ENCODE measurements around the gene PTGES2. TPM values are rescaled to one million over a fixed set of nuclear protein-coding genes. Genes with fewer than 3 reads are reported as not detected.

The PTGES2 gene
- total and polyA plus RNA-seq, 2 of the 13 experiments (the other 11 are each of a cell fraction or from before 2014, with no cell fraction given), result 63.7 to 79.8 TPM

GRCh38 chr9:128127990-128128835 lies 684 bp upstream of the PTGES2 start (continued):
- TF ChIP-seq TBX2 (CRISPR knock-in tag; IDR thresholded peaks at IDR 0.05; ENCODE audit: borderline replicate concordance) (peak; percentile 44; the same call in 1 of the 2 replicates), RFXANK (CRISPR knock-in tag; IDR thresholded peaks at IDR 0.05) (no peak), FOSL1 (CRISPR knock-in tag; IDR thresholded peaks at IDR 0.05; ENCODE audit: borderline replicate concordance) (no peak), ZSCAN22 (CRISPR knock-in tag; IDR thresholded peaks at IDR 0.05) (no peak), SMAD3 (CRISPR knock-in tag; IDR thresholded peaks at IDR 0.05) (no peak), SOX6 (IDR thresholded peaks at IDR 0.05) (no peak), SOX6 (CRISPR knock-in tag; IDR thresholded peaks at IDR 0.05) (peak; percentile 51), PCBP2 (optimal IDR thresholded peaks at IDR 0.05; ENCODE audit: low read depth, low read length, poor library complexity, severe bottlenecking) (no peak), NR2C2 (CRISPR knock-in tag; IDR thresholded peaks at IDR 0.05; ENCODE audit: borderline replicate concordance) (no peak; the same call in 1 of the 2 replicates), CBFB (CRISPR knock-in tag; IDR thresholded peaks at IDR 0.05) (no peak; the same call in 1 of the 2 replicates), PHB2 (IDR thresholded peaks at IDR 0.05; ENCODE audit: partially characterized antibody) (no peak), ZSCAN31 (CRISPR knock-in tag; IDR thresholded peaks at IDR 0.05; ENCODE audit: low read depth) (no peak), AKAP8 (CRISPR knock-in tag; IDR thresholded peaks at IDR 0.05) (no peak), ZNF781 (CRISPR knock-in tag; IDR thresholded peaks at IDR 0.05; ENCODE audit: borderline replicate concordance, not compliant biosample characterization) (no peak), ZNF564 (CRISPR knock-in tag; IDR thresholded peaks at IDR 0.05) (no peak), MATR3 (CRISPR knock-in tag; IDR thresholded peaks at IDR 0.05) (no peak), SRSF9 (IDR thresholded peaks at IDR 0.05; ENCODE audit: borderline replicate concordance, insufficient read depth, low read depth, low read length, poor library complexity, severe bottlenecking) (no peak), CHCHD3 (CRISPR knock-in tag; IDR thresholded peaks at IDR 0.05) (no peak; the same call in 1 of the 2 replicates), EZH2 (conservative IDR thresholded peaks at IDR 0.05; ENCODE audit: low read depth, low read length) (no peak), ZNF569 (CRISPR knock-in tag; IDR thresholded peaks at IDR 0.05; ENCODE audit: borderline replicate concordance) (no peak), NCOA5 (CRISPR knock-in tag; IDR thresholded peaks at IDR 0.05) (no peak)
- TF ChIP-seq, protein P1, sequence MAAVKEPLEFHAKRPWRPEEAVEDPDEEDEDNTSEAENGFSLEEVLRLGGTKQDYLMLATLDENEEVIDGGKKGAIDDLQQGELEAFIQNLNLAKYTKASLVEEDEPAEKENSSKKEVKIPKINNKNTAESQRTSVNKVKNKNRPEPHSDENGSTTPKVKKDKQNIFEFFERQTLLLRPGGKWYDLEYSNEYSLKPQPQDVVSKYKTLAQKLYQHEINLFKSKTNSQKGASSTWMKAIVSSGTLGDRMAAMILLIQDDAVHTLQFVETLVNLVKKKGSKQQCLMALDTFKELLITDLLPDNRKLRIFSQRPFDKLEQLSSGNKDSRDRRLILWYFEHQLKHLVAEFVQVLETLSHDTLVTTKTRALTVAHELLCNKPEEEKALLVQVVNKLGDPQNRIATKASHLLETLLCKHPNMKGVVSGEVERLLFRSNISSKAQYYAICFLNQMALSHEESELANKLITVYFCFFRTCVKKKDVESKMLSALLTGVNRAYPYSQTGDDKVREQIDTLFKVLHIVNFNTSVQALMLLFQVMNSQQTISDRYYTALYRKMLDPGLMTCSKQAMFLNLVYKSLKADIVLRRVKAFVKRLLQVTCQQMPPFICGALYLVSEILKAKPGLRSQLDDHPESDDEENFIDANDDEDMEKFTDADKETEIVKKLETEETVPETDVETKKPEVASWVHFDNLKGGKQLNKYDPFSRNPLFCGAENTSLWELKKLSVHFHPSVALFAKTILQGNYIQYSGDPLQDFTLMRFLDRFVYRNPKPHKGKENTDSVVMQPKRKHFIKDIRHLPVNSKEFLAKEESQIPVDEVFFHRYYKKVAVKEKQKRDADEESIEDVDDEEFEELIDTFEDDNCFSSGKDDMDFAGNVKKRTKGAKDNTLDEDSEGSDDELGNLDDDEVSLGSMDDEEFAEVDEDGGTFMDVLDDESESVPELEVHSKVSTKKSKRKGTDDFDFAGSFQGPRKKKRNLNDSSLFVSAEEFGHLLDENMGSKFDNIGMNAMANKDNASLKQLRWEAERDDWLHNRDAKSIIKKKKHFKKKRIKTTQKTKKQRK (IDR thresholded peaks at IDR 0.05; ENCODE audit: low read length), result no peak
- TF ChIP-seq, protein P2, sequence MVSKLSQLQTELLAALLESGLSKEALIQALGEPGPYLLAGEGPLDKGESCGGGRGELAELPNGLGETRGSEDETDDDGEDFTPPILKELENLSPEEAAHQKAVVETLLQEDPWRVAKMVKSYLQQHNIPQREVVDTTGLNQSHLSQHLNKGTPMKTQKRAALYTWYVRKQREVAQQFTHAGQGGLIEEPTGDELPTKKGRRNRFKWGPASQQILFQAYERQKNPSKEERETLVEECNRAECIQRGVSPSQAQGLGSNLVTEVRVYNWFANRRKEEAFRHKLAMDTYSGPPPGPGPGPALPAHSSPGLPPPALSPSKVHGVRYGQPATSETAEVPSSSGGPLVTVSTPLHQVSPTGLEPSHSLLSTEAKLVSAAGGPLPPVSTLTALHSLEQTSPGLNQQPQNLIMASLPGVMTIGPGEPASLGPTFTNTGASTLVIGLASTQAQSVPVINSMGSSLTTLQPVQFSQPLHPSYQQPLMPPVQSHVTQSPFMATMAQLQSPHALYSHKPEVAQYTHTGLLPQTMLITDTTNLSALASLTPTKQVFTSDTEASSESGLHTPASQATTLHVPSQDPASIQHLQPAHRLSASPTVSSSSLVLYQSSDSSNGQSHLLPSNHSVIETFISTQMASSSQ (IDR thresholded peaks at IDR 0.05; ENCODE audit: low read depth), result no peak
- TF ChIP-seq, protein P2 (CRISPR knock-in tag; IDR thresholded peaks at IDR 0.05; ENCODE audit: borderline replicate concordance), result peak; percentile 47; the same call in 1 of the 2 replicates
